ENCODE data around the gene CHMP2B. TPM values are rescaled to one million over a fixed set of nuclear protein-coding genes. Genes with fewer than 3 reads are reported as not detected.

CHMP2B gene
- total RNA-seq, 1 experiment from 2014 or later = 54.3 TPM

GRCh38 chr3:87196879-87197278 lies 30.2 kb upstream of the CHMP2B start:
- H3K27ac ChIP-seq (ENCODE audit: low read depth, low read length) = no peak overlapping the region
- H3K36me3 ChIP-seq (ENCODE audit: control insufficient read depth in 1 of 2, insufficient read depth in 2 of 2, low read length in 2 of 2) = no peaks in the 10 kb centered on the region
- no peaks in the 10 kb centered on the region for H3K9me2 ChIP-seq (ENCODE audit: insufficient read depth)
- BruUV-seq (replicated peaks) = no TSS peak
- CTCF ChIA-PET = no interaction called here
- ATAC-seq (no peak), DNase-seq (ENCODE audit: low read depth, low spot score) (no peak)
- H3K4me3 ChIP-seq (replicated peaks in 1 of 2; ENCODE audit: low read depth in 1 of 2, low read length in 2 of 2) = no peak overlapping the region
- no peaks in the 10 kb centered on the region for H3K79me2 ChIP-seq (ENCODE audit: insufficient read depth, low read length)
- H4K20me1 ChIP-seq (ENCODE audit: insufficient read depth) = no peaks in the 10 kb centered on the region
- H3K9ac ChIP-seq (ENCODE audit: low read length) = no peak overlapping the region
- no peaks in the 10 kb centered on the region for H3K27me3 ChIP-seq (ENCODE audit: insufficient read depth, low read length)
- H3K4me2 ChIP-seq (ENCODE audit: low read length) = no peak overlapping the region
- POLR2A ChIA-PET = no interaction called here
- H3K9me3 ChIP-seq (ENCODE audit: control insufficient read depth in 1 of 2, insufficient read depth in 1 of 2, low read depth in 1 of 2, low read length in 2 of 2) = no peaks in the 10 kb centered on the region
- RAD21 ChIA-PET (ENCODE audit: low non-redundant PET in 1 of 2, low total read pairs in 2 of 2, uncharacterized antibody in 2 of 2, unreplicated experiment in 2 of 2) = no interaction called here
- intact Hi-C loops (cut with micrococcal nuclease) = no loop called here
- TF ChIP-seq FOSL1 (IDR thresholded peaks at IDR 0.05; ENCODE audit: low read depth) (no peak), EGR1 (IDR thresholded peaks at IDR 0.05; ENCODE audit: low read depth) (no peak), CEBPB (IDR thresholded peaks at IDR 0.05; ENCODE audit: low read depth) (no peak), CBX3 (IDR thresholded peaks at IDR 0.05; ENCODE audit: low read depth) (no peak), ZNF274 (IDR thresholded peaks at IDR 0.05; ENCODE audit: low read depth, low read length) (no peak), EZH2phosphoT487 (IDR thresholded peaks at IDR 0.05; ENCODE audit: borderline replicate concordance) (no peak), CTCF (IDR thresholded peaks at IDR 0.05 in 2 of 3, conservative IDR thresholded peaks at IDR 0.05 in 1 of 3; ENCODE audit: borderline replicate concordance in 1 of 3, insufficient read depth in 1 of 3, low read depth in 2 of 3, low read length in 2 of 3) (no peak), SRF (IDR thresholded peaks at IDR 0.05; ENCODE audit: low read depth) (no peak), SIN3A (IDR thresholded peaks at IDR 0.05; ENCODE audit: low read depth) (no peak), TCF7L2 (IDR thresholded peaks at IDR 0.05; ENCODE audit: borderline replicate concordance, extremely low read depth, insufficient read depth, insufficient read length) (no peak), RAD21 (IDR thresholded peaks at IDR 0.05; ENCODE audit: low read depth) (no peak), ELF1 (IDR thresholded peaks at IDR 0.05; ENCODE audit: borderline replicate concordance, low read depth) (no peak)
- no peak overlapping the region for H2AFZ ChIP-seq (ENCODE audit: low read depth, low read length, poor library complexity, severe bottlenecking)
- H3K4me1 ChIP-seq (ENCODE audit: control insufficient read depth in 1 of 2, insufficient read depth in 2 of 2, low read length in 2 of 2) = no peaks in the 10 kb centered on the region

Measured in HCT116 (cell line).